Effector CD8-positive, alpha-beta T cell (primary cell): Measurements from ENCODE around the gene FUT9.

Experiments used
- DNase-seq: peaks from one replicate; lab custom pipeline; 2025; lab: John Stamatoyannopoulos, UW

FUT9 gene

GRCh38 chr6:96066376-96066775 lies 50.6 kb downstream of the FUT9 start:
- no peak for DNase-seq

GRCh38 chr6:96073555-96073954 lies 57.8 kb downstream of the FUT9 start:
- DNase-seq = no peak

GRCh38 chr6:96074006-96074405 lies 58.2 kb downstream of the FUT9 start:
- no peak for DNase-seq

- DNase-seq = no peak
Observed at GRCh38 chr6:96075826-96076225, 60.1 kb downstream of the FUT9 start.

GRCh38 chr6:96086745-96087144 lies 71.0 kb downstream of the FUT9 start:
- DNase-seq = no peak

- no peak for DNase-seq
Observed at GRCh38 chr6:96089173-96089572, 73.4 kb downstream of the FUT9 start.

GRCh38 chr6:96094077-96094476 lies 78.3 kb downstream of the FUT9 start:
- no peak for DNase-seq

- no peak for DNase-seq
Observed at GRCh38 chr6:96099069-96099468, 83.3 kb downstream of the FUT9 start.

- no peak for DNase-seq
Observed at GRCh38 chr6:96101564-96101963, 85.8 kb downstream of the FUT9 start.

GRCh38 chr6:96104910-96105309 lies 89.1 kb downstream of the FUT9 start:
- DNase-seq = no peak

- DNase-seq = no peak
Observed at GRCh38 chr6:96110878-96111277, 95.1 kb downstream of the FUT9 start.

- DNase-seq = no peak
Observed at GRCh38 chr6:96116674-96117073, 100.9 kb downstream of the FUT9 start.

GRCh38 chr6:96124778-96125177 lies 109.0 kb downstream of the FUT9 start:
- no peak for DNase-seq

GRCh38 chr6:96138406-96138805 lies 122.6 kb downstream of the FUT9 start:
- no peak for DNase-seq

- DNase-seq = no peak
Observed at GRCh38 chr6:96142142-96142541, 126.4 kb downstream of the FUT9 start.

- DNase-seq = no peak
Observed at GRCh38 chr6:96150431-96150830, 134.7 kb downstream of the FUT9 start.

- no peak for DNase-seq
Observed at GRCh38 chr6:96151707-96152106, 135.9 kb downstream of the FUT9 start.

GRCh38 chr6:96152114-96152708 lies 136.4 kb downstream of the FUT9 start:
- no peak for DNase-seq

- DNase-seq = no peak
Observed at GRCh38 chr6:96153775-96154174, 138.0 kb downstream of the FUT9 start.

GRCh38 chr6:96156425-96156824 lies 140.7 kb downstream of the FUT9 start:
- DNase-seq = no peak

- DNase-seq = no peak
Observed at GRCh38 chr6:96157018-96157565, 141.3 kb downstream of the FUT9 start.

- DNase-seq = no peak
Observed at GRCh38 chr6:96162711-96163120, 146.9 kb downstream of the FUT9 start.

- DNase-seq = no peak
Observed at GRCh38 chr6:96164802-96165201, 149.0 kb downstream of the FUT9 start.

GRCh38 chr6:96171112-96171511 lies 155.3 kb downstream of the FUT9 start:
- no peak for DNase-seq
